Peyer's patch (tissue), 4 donors: Measurements from ENCODE around the gene ARHGAP26.

Experiments
- POLR2A ChIP-seq, 2 donors: fragments of 450-650 bp; IDR thresholded peaks; one replicate each; pipeline ENCODE4 v1.5.1; 2017; ENCODE audit warnings: antibody characterized with exemption in 2 of 2, mild to moderate bottlenecking in 2 of 2, moderate library complexity in 2 of 2
- TF ChIP-seq, protein P1 (sequence below), 6 experiments: fragments of 450-650 bp in 4 of 6; fragments of 200-600 bp in 2 of 6; sonication (generic) in 1 of 6; IDR thresholded peaks; one replicate each; pipeline ENCODE4 v1.5.1; 2017 to 2019; ENCODE audit warnings: antibody characterized with exemption in 6 of 6, mild to moderate bottlenecking in 3 of 6, moderate library complexity in 1 of 6

DNA sequence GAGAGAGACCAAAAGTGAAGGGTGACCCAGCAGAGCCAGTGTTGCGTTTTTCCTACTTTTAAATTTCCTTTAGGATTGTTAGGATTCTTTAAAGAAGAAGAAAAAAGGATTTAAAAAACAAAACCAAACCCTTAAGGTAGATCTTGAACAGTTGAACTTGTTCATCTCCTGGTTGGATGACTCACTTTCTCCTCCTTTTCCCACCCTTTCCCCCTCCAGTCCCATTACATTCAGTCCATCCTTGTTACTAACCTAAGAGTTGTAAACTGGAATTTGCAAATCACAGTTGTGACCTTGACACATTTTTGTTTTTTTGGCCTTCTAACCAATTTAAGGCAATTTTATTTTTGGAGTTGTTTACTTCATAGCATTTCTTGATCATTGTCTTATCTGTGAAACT is 289.2 kb downstream of the ARHGAP26 start:
- TF ChIP-seq, protein P1, sequence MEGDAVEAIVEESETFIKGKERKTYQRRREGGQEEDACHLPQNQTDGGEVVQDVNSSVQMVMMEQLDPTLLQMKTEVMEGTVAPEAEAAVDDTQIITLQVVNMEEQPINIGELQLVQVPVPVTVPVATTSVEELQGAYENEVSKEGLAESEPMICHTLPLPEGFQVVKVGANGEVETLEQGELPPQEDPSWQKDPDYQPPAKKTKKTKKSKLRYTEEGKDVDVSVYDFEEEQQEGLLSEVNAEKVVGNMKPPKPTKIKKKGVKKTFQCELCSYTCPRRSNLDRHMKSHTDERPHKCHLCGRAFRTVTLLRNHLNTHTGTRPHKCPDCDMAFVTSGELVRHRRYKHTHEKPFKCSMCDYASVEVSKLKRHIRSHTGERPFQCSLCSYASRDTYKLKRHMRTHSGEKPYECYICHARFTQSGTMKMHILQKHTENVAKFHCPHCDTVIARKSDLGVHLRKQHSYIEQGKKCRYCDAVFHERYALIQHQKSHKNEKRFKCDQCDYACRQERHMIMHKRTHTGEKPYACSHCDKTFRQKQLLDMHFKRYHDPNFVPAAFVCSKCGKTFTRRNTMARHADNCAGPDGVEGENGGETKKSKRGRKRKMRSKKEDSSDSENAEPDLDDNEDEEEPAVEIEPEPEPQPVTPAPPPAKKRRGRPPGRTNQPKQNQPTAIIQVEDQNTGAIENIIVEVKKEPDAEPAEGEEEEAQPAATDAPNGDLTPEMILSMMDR (IDR thresholded peaks at IDR 0.05), result no peak
- TF ChIP-seq POLR2A (IDR thresholded peaks at IDR 0.05), result no peak
